IMR-90 (cell line): ENCODE data around the gene MCF2L. TPM values are rescaled to one million over a fixed set of nuclear protein-coding genes. Genes with fewer than 3 reads are reported as not detected.

ENCODE experiments used
- ATAC-seq: fragments of 200-7000 bp; cut with Tn5 transposase; 2 replicates; pipeline ENCODE4 v1.9.1; 2020; ENCODE audit warnings: low read depth, mild to moderate bottlenecking, moderate library complexity
- BruUV-seq: library from RNA; stranded (reverse); fragments of 400-500 nt; replicated peaks from 2 replicates; lab custom pipeline; 2021; lab: Mats Ljungman, UMichigan
- CTCF ChIA-PET: fragments of 300-600 bp; formaldehyde crosslinking; extraction: SDS; loops from one replicate; lab custom pipeline; 2021; ENCODE audit warnings: antibody characterized with exemption; lab: Yijun Ruan, JAX
- POLR2A ChIA-PET: fragments of 300-600 bp; sonication (Branson Sonifier 250); formaldehyde crosslinking; loops from one replicate; lab custom pipeline; 2022; ENCODE audit warnings: antibody characterized with exemption; ENCODE audit not compliant: unreplicated experiment; lab: Charles Lee
- DNase-seq: peaks from one replicate; pipeline ENCODE4 v3.0.0; 2013
- H2AFZ ChIP-seq: replicated peaks from 2 replicates; pipeline ENCODE3; 2013; ENCODE audit warnings: low read length, mild to moderate bottlenecking; ENCODE audit not compliant: poor library complexity
- H2AK5ac ChIP-seq: 2 replicates; pipeline ENCODE4 v1.6.1; 2013; ENCODE audit warnings: low read depth, low read length, inconsistent platforms
- H2AK9ac ChIP-seq: replicated peaks from 2 replicates; pipeline ENCODE3; 2013; ENCODE audit warnings: mild to moderate bottlenecking, low read depth, low read length, moderate library complexity; ENCODE audit not compliant: poor library complexity
- H2BK120ac ChIP-seq: 2 replicates; pipeline ENCODE4 v1.6.1; 2013; ENCODE audit warnings: low read depth, low read length, inconsistent platforms
- H2BK15ac ChIP-seq: 3 replicates; pipeline ENCODE4 v1.6.1; 2013; ENCODE audit warnings: low read depth, low read length, inconsistent platforms
- H2BK20ac ChIP-seq: 2 replicates; pipeline ENCODE4 v1.6.1; 2013; ENCODE audit warnings: low read depth, mild to moderate bottlenecking, inconsistent platforms, low read length, moderate library complexity
- H2BK5ac ChIP-seq: 2 replicates; pipeline ENCODE4 v1.6.1; 2013; ENCODE audit warnings: mild to moderate bottlenecking, low read depth, low read length, inconsistent platforms; ENCODE audit not compliant: poor library complexity, severe bottlenecking
- H3K14ac ChIP-seq: replicated peaks from 2 replicates; pipeline ENCODE4 v1.6.1; 2013; ENCODE audit warnings: low read depth, low read length, inconsistent platforms
- H3K18ac ChIP-seq: 2 replicates; pipeline ENCODE4 v1.6.1; 2013; ENCODE audit warnings: low read depth, low read length, control low read depth
- H3K23ac ChIP-seq: 2 replicates; pipeline ENCODE4 v1.6.1; 2013; ENCODE audit warnings: low read depth, low read length, inconsistent platforms
- H3K27ac ChIP-seq: 2 replicates; pipeline ENCODE4 v1.5.1; 2013; ENCODE audit warnings: mild to moderate bottlenecking, control low read depth, low read length; ENCODE audit not compliant: insufficient read depth
- H3K27me3 ChIP-seq: 2 replicates; pipeline ENCODE4 v1.6.1; 2013; ENCODE audit warnings: low read length; ENCODE audit not compliant: control insufficient read depth, insufficient read depth
- H3K36me3 ChIP-seq: 2 replicates; pipeline ENCODE4 v1.6.1; 2013; ENCODE audit warnings: low read length, mixed read lengths; ENCODE audit not compliant: control insufficient read depth, insufficient read depth
- H3K4ac ChIP-seq: 2 replicates; pipeline ENCODE4 v1.6.1; 2013; ENCODE audit warnings: low read depth, low read length, inconsistent platforms
- H3K4me1 ChIP-seq: 2 replicates; pipeline ENCODE4 v1.6.1; 2013; ENCODE audit warnings: low read length, mixed read lengths; ENCODE audit not compliant: control insufficient read depth, insufficient read depth
- H3K4me2 ChIP-seq: 2 replicates; pipeline ENCODE4 v1.6.1; 2013; ENCODE audit warnings: low read depth, mild to moderate bottlenecking, control low read depth, low read length, moderate library complexity
- H3K4me3 ChIP-seq: 2 replicates; pipeline ENCODE4 v1.5.1; 2013; ENCODE audit warnings: low read depth, mild to moderate bottlenecking, control low read depth, low read length, moderate library complexity; ENCODE audit not compliant: insufficient read depth
- H3K56ac ChIP-seq: 2 replicates; pipeline ENCODE4 v1.6.1; 2013; ENCODE audit warnings: low read length, inconsistent platforms; ENCODE audit not compliant: insufficient read depth; ENCODE audit errors: extremely low read depth
- H3K79me1 ChIP-seq, 2 experiments: 2 replicates each; pipeline ENCODE4 v1.6.1; 2013; ENCODE audit warnings: low read length in 2 of 2, inconsistent platforms in 1 of 2, low read depth in 1 of 2
- H3K9ac ChIP-seq: 2 replicates; pipeline ENCODE4 v1.6.1; 2013; ENCODE audit warnings: low read depth, low read length, control low read depth
- H3K9me1 ChIP-seq: 2 replicates; pipeline ENCODE4 v1.6.1; 2013; ENCODE audit warnings: low read length, inconsistent platforms; ENCODE audit not compliant: insufficient read depth
- H3K9me3 ChIP-seq: 2 replicates; pipeline ENCODE4 v1.6.1; 2013; ENCODE audit warnings: low read length; ENCODE audit not compliant: control insufficient read depth, insufficient read depth
- H4K20me1 ChIP-seq: 2 replicates; pipeline ENCODE4 v1.6.1; 2013; ENCODE audit warnings: low read length, inconsistent platforms; ENCODE audit not compliant: insufficient read depth
- H4K5ac ChIP-seq: 2 replicates; pipeline ENCODE4 v1.6.1; 2013; ENCODE audit warnings: mild to moderate bottlenecking, low read depth, low read length, control low read depth
- H4K8ac ChIP-seq, 2 experiments: 2 replicates each; pipeline ENCODE4 v1.6.1; 2013; ENCODE audit warnings: low read depth in 2 of 2, low read length in 2 of 2, control low read depth in 1 of 2, inconsistent platforms in 1 of 2
- H4K91ac ChIP-seq: 2 replicates; pipeline ENCODE4 v1.6.1; 2013; ENCODE audit warnings: low read depth, low read length, inconsistent platforms; ENCODE audit not compliant: insufficient read depth
- MAZ ChIP-seq: IDR thresholded peaks from 2 replicates; pipeline ENCODE4 v1.6.1; 2012; ENCODE audit warnings: low read depth, mild to moderate bottlenecking, low read length, improper control_type of control experiment, moderate library complexity, borderline replicate concordance
- MXI1 ChIP-seq: IDR thresholded peaks from 2 replicates; pipeline ENCODE4 v1.6.1; 2012; ENCODE audit warnings: low read depth, mild to moderate bottlenecking, low read length, moderate library complexity, borderline replicate concordance
- RCOR1 ChIP-seq: IDR thresholded peaks from 2 replicates; pipeline ENCODE4 v1.6.1; 2012; ENCODE audit warnings: mild to moderate bottlenecking, low read length, improper control_type of control experiment; ENCODE audit not compliant: insufficient replicate concordance
- WGBS, 2 experiments: methylation state at CpG; one replicate each; pipeline versions ENCODE4 v1.1.5 to v1.1.7; 2013; ENCODE audit warnings: missing lambda C conversion rate in 2 of 2; ENCODE audit not compliant: insufficient read length in 1 of 2; ENCODE audit errors: extremely low coverage in 2 of 2; 5-methylcytosine and 5-hydroxymethylcytosine counted together
- dilution Hi-C: fragments of 300-500 bp; cut with HindIII; formaldehyde crosslinking; loops from one replicate; pipeline ENCODE4 v1.14.3; 2018; ENCODE audit warnings: low sequenced_read_pairs; ENCODE audit not compliant: unreplicated experiment
- in situ Hi-C: fragments of 300-500 bp; cut with MboI; formaldehyde crosslinking; loops from 3 replicates; pipeline ENCODE4 v1.14.3; 2019; ENCODE audit warnings: low sequenced_read_pairs, inconsistent platforms, mixed read lengths
- intact Hi-C: fragments of 100-400 bp; cut with micrococcal nuclease; formaldehyde crosslinking; loops from 2 replicates; pipeline ENCODE4 v1.10.0; 2022
- polyA plus RNA-seq, 3 experiments: library from polyadenylated mRNA; depleted of rRNA; stranded (reverse); fragments of >200 nt; gene quantifications; 2 replicates each; pipeline ENCODE4 v1.2.3, GENCODE V29; 2012; ENCODE audit warnings: low replicate concordance in 1 of 3
- total RNA-seq: library from RNA; depleted of rRNA; stranded (reverse); fragments of >200 nt; gene quantifications from 2 replicates; pipeline ENCODE4 v1.2.3, GENCODE V29; 2012
- TF ChIP-seq, protein P1 (sequence below): fragments of 150-350 bp; IDR thresholded peaks from 2 replicates; pipeline ENCODE4 v1.6.1; 2016; ENCODE audit warnings: low read depth, mild to moderate bottlenecking, low read length, moderate library complexity, borderline replicate concordance
- TF ChIP-seq, protein P2 (sequence below): conservative IDR thresholded peaks from 2 replicates; pipeline ENCODE4 v1.5.1; 2012; ENCODE audit warnings: mild to moderate bottlenecking, low read depth, low read length, improper control_type of control experiment
- TF ChIP-seq, protein P3 (sequence below): fragments of 150-350 bp; IDR thresholded peaks from 2 replicates; pipeline ENCODE4 v1.6.1; 2017; ENCODE audit warnings: mild to moderate bottlenecking, antibody characterized with exemption, low read length, low read depth

The MCF2L gene
- total and polyA plus RNA-seq, 2 of the 4 experiments (the other 2 are of a cell fraction) = 0.18 TPM; not detected in 1

DNA sequence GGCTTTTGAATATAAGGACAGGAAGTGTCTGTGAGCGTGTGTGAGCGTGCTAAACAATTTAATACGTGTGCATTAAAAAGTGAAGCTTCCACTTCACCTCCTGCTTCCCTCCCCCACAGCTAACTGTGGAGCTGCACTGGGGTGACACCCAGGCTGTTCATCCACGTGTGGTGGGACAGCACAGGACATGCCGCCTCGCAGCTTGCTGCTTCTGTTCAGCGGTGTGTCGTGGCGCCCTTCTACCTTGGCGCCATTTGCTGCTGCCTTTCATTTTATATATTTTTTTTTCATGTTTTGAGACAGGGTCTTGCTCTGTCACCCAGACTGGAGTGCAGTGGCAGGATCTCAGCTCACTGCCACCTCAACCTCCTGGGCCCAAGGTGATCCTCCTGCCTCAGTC lies 63.3 kb downstream of the MCF2L start:
- Histone ChIP-seq H3K4me3 (no peak overlapping the region), H4K5ac (no peak overlapping the region), H2BK20ac (no peak overlapping the region), H2BK15ac (no peak overlapping the region), H3K4me1 (no peaks in the 10 kb centered on the region), H2AFZ (no peak overlapping the region), H3K27me3 (peaks cover 18% of the 10 kb centered on the region), H2BK120ac (no peak overlapping the region), H3K56ac (no peak overlapping the region), H3K14ac (no peak overlapping the region), H3K9ac (no peak overlapping the region), H3K79me1 (no peaks in the 10 kb centered on the region), H3K36me3 (no peaks in the 10 kb centered on the region), H2AK9ac (no peak overlapping the region), H3K9me1 (no peaks in the 10 kb centered on the region), H3K23ac (no peak overlapping the region), H3K4me2 (no peak overlapping the region), H3K4ac (no peak overlapping the region), H3K27ac (no peak overlapping the region), H2AK5ac (no peak overlapping the region), H3K9me3 (no peaks in the 10 kb centered on the region), H4K8ac (no peak overlapping the region), H2BK5ac (no peak overlapping the region), H4K91ac (no peak overlapping the region), H3K18ac (no peak overlapping the region), H4K20me1 (no peaks in the 10 kb centered on the region)
- BruUV-seq = no TSS peak
- dilution Hi-C loops = no loop called here
- POLR2A ChIA-PET = no interaction called here
- CTCF ChIA-PET = interaction anchor here (0.6 kb wide), 1 partner anchor 146 kb away, joined by 5 read pairs; no protein-coding TSS in a partner anchor
- ATAC-seq (no peak), DNase-seq (no peak)
- 66% methylated on average over 5 of the region's 10 CpGs; no CpG with 5 or more reads in 1 of the 2 experiments for WGBS, 2 experiments
- intact Hi-C loops = no loop called here
- TF ChIP-seq MAZ (no peak), RCOR1 (no peak), MXI1 (no peak)
- TF ChIP-seq, protein P1, sequence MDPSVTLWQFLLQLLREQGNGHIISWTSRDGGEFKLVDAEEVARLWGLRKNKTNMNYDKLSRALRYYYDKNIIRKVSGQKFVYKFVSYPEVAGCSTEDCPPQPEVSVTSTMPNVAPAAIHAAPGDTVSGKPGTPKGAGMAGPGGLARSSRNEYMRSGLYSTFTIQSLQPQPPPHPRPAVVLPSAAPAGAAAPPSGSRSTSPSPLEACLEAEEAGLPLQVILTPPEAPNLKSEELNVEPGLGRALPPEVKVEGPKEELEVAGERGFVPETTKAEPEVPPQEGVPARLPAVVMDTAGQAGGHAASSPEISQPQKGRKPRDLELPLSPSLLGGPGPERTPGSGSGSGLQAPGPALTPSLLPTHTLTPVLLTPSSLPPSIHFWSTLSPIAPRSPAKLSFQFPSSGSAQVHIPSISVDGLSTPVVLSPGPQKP = no peak
- TF ChIP-seq, protein P2, sequence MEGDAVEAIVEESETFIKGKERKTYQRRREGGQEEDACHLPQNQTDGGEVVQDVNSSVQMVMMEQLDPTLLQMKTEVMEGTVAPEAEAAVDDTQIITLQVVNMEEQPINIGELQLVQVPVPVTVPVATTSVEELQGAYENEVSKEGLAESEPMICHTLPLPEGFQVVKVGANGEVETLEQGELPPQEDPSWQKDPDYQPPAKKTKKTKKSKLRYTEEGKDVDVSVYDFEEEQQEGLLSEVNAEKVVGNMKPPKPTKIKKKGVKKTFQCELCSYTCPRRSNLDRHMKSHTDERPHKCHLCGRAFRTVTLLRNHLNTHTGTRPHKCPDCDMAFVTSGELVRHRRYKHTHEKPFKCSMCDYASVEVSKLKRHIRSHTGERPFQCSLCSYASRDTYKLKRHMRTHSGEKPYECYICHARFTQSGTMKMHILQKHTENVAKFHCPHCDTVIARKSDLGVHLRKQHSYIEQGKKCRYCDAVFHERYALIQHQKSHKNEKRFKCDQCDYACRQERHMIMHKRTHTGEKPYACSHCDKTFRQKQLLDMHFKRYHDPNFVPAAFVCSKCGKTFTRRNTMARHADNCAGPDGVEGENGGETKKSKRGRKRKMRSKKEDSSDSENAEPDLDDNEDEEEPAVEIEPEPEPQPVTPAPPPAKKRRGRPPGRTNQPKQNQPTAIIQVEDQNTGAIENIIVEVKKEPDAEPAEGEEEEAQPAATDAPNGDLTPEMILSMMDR = no peak
- TF ChIP-seq, protein P3, sequence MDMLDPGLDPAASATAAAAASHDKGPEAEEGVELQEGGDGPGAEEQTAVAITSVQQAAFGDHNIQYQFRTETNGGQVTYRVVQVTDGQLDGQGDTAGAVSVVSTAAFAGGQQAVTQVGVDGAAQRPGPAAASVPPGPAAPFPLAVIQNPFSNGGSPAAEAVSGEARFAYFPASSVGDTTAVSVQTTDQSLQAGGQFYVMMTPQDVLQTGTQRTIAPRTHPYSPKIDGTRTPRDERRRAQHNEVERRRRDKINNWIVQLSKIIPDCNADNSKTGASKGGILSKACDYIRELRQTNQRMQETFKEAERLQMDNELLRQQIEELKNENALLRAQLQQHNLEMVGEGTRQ = no peak
- in situ Hi-C loops = no loop called here
